Measurements from ENCODE around the gene GDE1.
"Not testable (repeated sequence)": the region's sequence is repeated elsewhere in the genome, so short reads cannot be mapped to it uniquely, and the experiment has no call there.

GDE1 gene, protein sequence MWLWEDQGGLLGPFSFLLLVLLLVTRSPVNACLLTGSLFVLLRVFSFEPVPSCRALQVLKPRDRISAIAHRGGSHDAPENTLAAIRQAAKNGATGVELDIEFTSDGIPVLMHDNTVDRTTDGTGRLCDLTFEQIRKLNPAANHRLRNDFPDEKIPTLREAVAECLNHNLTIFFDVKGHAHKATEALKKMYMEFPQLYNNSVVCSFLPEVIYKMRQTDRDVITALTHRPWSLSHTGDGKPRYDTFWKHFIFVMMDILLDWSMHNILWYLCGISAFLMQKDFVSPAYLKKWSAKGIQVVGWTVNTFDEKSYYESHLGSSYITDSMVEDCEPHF

GRCh38 chr16:19521471-19522396, at the start of gene GDE1:
TSS of gene GDE1 (minus strand) at chr16:19522098. CDS start at chr16:19521964, 134 bp downstream.
- peak; percentile 75 for DNase-seq (ENCODE audit: low read depth)

DNA sequence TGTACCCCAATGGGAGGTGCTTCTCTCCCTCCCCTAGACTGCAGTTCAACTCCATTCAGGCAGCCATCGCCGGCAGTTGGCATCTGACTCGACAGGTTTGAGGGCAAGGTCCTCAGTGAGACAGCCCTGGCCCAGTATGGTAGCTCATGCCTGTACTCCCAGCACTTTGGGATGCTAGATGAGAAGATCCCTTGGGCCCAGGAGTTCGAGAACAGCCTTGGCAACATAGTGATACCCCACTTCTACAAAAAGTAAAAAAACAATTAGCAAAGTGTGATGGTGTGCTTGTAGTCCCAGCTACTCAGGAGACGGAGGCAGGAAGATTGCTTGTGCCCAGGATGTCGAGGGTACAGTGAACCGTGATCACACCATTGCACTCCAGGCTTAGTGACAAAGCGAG, 45.7 kb upstream of the GDE1 start:
- no peak for DNase-seq (ENCODE audit: low read depth)

- no peak for DNase-seq (ENCODE audit: low read depth)
Observed at GRCh38 chr16:19566362-19566761, 44.5 kb upstream of the GDE1 start.

DNA sequence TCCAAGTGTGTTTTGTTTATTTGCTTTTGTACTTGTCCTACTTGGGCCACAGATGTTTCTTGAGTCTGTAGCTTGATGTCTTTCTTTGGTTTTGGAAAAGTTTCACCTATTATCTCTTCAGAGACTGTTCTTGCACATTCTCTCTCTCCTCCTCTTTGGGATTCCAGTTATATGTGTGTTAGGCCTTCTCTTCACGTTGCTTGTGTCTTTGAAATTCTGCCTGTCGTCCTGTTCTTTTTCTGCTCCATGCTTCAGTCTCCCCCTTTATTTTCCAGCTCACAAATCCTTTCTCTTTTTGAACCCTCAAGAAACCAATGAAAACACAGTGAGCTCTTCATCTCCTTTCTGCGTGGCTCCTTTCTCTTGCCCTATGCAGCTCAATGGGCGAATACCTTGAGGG, 41.5 kb upstream of the GDE1 start:
- DNase-seq (ENCODE audit: low read depth) = no peak

DNA sequence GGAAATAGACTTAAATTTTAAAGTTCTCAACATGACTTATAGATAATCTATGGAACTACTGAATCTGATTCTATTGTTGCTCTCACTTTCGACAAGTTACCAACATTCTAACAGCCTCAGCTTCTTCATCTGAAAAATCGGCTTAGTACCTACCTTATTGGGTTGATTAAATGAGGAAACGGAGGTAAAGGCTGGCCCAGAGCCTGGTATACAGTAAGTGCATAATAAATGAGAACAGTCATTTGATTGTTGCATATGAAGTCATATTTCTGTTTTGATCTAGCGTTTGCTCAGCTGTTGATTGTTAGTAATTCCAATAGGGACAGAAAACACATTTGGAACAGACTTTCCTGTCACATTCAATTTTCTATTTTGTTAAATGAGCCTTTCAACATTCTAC, 38.2 kb upstream of the GDE1 start:
- no peak for DNase-seq (ENCODE audit: low read depth)

DNA sequence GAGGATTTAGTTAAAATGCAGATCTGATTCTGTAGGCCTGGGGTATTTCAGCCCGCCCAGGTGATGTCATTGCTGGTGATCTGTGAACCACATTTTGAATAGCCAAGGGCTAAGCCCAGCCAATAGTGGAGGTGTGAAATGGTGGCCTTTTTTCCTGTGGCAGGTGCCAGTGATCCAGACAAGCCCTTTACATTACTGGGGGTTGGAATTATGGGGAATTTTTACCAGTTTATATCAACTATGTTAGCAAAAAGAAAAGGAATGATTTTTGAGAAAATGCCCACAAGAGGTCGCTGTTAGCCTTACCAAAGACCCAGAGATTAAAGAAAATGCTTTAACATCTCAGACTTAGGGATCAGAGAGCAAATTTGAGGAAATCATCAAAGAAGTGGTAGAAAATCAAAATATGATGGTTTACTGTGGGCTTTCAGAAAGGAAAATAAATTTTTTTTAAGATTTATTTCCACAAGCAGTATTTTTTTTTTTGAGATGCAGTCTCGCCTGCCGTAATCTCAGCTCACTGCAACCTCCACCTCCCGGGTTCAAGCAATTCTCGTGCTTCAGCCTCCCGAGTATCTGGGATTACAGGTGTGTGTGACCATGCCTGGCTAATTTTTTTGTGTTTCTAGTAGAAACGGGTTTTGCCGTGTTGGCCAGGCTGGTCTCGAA, 37.5 kb upstream of the GDE1 start:
- peak; percentile 18 for DNase-seq (ENCODE audit: low read depth)

GRCh38 chr16:19555938-19556771, 34.3 kb upstream of the GDE1 start:
- peak; percentile 97 for DNase-seq (ENCODE audit: low read depth)

DNA sequence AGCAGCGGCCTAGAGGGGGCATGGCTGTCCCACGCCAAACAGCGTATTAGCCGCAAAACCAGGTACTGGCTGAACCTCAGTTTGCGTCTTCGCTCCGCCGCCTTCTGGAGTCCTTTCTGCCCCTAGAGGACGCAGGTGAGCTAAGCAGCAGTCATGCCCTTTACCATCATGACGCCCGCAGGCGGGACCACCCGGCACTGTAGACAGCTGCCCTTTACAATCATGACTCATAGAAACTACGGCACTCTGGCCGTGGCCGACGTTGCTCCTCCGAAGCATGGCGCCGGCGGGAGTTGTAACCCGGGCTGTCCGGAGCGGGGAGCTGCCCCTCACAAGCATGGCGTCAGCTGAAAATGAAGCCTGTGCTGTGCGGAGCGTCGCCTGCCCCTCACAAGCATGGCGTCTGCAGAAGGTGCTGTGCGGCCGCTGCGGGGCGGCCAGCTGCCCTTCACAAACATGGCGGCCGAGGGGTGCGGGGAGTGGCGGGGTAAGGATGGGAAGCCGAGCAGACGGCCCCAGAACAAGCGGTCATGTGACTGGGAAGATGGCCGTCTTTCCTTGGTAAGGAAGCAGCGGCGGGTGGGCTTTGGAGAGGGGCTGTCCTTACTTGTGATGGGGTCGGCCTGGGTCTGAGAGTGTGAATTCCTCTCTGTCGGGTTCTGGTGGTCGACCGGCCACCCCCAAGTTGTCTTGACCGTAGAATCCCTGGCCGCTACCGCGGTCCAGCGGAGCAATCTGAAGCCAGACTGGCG, 33.5 kb upstream of the GDE1 start, which contains the start of gene VPS35L:
Gene VPS35L (plus strand): TSS at position 518 of the 752 bp plus-strand sequence. CDS start 27 bp downstream, at position 545.
- DNase-seq (ENCODE audit: low read depth) = peak; percentile 98

DNA sequence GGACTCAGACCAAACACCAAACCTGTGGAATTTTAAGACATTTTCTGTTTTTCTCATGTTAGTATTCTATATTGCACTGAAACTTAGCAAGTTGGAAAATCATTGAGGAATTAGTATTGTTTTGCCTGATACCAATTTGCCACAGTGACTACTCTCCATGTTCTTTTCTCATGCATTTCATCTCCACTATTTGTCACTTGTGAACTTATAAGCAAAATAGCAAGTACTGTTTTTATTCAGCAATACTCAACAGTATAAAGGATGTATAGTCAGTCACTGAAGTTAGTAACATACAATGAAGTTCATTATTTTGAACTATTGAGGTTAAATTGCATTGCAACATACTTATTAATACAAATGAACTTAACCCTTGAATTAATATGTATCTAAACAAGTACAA, 27.8 kb upstream of the GDE1 start:
- no peak for DNase-seq (ENCODE audit: low read depth)

- no peak for DNase-seq (ENCODE audit: low read depth)
Observed at GRCh38 chr16:19548144-19548543, 26.2 kb upstream of the GDE1 start.

DNA sequence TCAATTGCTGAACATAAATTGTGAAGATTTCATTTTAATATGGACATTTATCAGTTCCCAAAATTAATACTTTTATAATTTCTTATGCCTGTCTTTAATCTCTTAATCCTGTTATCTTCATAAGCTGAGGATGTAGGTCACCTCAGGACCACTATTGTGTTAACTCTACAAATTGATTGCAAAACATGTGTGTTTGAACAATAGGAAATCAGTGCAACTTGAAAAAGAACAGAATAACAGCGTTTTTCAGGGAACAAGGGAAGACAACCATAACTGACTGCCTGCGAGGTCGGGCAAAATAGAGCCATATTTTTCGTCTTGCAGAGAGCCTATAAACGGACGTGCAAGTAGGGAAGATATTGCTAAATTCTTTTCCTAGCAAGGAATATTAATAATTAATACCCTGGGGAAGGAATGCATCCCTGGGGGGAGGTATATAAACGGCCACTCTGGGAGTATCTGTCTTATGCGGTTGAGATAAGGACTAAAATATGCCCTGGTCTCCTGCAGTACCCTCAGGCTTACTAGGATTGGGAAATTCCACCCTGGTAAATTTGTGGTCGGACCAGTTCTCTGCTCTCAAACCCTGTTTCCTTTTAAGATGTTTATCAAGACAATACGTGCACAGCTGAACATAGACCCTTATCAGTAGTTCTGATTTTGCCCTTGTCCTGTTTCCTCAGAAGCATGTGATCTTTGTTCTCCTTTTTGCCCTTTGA, 21.5 kb upstream of the GDE1 start:
- DNase-seq (ENCODE audit: low read depth) = not testable (repeated sequence)

DNA sequence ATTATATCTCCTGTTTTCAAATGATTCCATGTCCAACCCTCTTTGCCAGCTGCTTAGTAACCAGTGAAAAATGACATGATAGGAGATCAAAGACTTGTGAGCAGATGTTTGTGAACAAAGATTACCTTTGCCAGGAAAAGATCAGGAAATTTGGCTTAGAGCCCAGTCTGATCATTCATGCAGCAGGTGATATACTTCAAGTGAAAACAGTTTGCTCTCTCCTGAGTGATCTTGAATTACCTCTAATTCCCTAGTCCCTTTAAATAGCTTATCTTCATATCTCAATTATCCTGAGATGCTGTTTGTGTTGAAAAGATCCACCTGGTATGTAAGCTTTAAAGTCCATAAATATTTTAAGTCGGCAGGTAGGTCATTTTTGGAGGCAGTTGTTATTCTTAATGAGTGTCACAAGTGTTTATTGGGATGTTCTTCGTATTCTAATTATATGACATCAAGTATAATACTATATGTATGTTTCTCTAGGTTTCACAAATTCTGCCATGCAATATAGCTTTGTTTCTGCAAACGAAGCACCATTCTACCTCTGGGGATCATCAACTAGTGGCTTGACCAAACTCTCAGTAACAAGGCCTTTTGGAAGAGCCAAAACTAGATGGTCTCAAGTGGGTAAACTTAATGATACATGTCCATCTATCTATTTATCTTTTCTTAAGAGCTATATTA, 20.4 kb upstream of the GDE1 start:
- no peak for DNase-seq (ENCODE audit: low read depth)

- no peak for DNase-seq (ENCODE audit: low read depth)
Observed at GRCh38 chr16:19540241-19540970, 18.5 kb upstream of the GDE1 start.

DNA sequence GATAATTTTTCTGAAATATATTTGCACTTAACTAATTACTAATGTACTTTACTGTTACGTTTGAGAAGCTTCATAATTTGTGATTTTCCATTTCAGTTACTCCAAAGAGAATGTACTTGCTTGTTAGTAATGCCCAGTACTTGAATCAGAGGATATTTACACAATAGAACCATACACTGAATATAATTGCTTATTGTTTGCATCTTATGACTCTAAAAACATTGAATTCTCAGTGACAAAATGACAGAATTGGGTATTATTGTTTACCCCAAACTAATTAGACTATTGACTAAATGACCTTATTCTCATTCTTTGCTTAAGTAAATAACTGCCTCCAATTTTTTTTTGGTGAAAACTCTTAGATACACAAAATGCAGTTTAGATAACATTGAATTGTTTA, 10.7 kb upstream of the GDE1 start:
- DNase-seq (ENCODE audit: low read depth) = no peak

- no peak for DNase-seq (ENCODE audit: low read depth)
Observed at GRCh38 chr16:19528666-19529065, 6.8 kb upstream of the GDE1 start.

GRCh38 chr16:19527161-19527560, 5.3 kb upstream of the GDE1 start:
- no peak for DNase-seq (ENCODE audit: low read depth)

GRCh38 chr16:19525385-19525723, 3.5 kb upstream of the GDE1 start:
- DNase-seq (ENCODE audit: low read depth) = no peak

DNA sequence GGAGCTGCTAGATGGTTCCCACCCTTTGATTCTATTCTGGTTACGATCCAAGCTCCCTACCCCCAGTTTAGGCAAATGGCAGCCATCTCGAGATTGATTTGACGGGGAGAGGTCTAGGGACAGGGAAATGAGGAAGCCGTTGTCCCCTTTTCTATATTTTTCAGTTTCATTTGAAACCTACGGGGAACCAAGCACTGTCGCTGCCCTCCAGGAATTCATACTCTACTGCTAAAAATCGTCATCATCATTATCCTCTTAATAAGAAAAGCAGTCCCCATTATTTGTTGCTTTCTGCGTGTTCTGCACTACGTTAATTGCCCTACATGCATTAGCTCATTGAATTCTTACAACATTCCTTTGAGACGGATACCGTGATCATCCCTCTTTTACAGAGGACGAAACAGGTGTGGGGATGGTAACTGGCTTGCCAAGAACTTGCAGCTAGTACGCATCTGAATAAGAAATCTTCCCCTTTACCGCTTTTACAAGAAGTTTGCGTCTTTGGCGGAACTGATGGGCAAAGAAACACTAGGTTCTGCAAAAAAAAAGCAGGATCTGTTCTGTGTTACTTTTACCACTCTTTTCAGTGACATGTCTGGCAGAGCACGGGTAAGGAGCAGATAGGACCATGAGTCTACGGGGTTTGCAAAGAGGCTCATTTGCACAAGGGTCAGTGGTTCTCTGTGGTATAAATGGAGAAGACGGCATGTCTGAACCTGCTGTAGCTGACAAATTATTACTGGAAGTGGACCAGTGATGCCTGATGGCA, 2.9 kb upstream of the GDE1 start:
- no peak for DNase-seq (ENCODE audit: low read depth)

DNA sequence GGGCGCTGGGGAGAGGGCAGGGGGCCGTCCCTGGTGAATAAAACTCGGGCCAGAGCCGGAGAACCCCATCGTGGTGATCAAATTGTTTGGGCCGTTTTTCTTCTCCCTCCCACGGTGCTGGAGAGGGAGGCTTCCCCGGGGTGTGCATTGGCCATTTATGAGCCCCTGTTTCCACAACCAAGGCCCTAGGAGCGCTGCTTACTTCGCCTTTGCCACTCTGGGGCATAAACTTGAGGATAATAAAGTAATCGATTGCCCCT, 2.4 kb upstream of the GDE1 start:
- DNase-seq (ENCODE audit: low read depth) = no peak
